Lower leg skin (tissue), 3 donors: Measurements from ENCODE around the gene GGA1.

Experiments
- POLR2A ChIP-seq, 2 donors: fragments of 450-650 bp; IDR thresholded peaks; one replicate each; pipeline ENCODE4 v1.6.1; 2016 to 2017; ENCODE audit warnings: antibody characterized with exemption in 2 of 2, mild to moderate bottlenecking in 1 of 2, moderate library complexity in 1 of 2
- TF ChIP-seq, protein P1 (sequence below), 3 donors: fragments of 450-650 bp; IDR thresholded peaks; one replicate each; pipeline ENCODE4 v1.5.1; 2016; ENCODE audit warnings: antibody characterized with exemption in 3 of 3, mild to moderate bottlenecking in 3 of 3, moderate library complexity in 2 of 3

DNA sequence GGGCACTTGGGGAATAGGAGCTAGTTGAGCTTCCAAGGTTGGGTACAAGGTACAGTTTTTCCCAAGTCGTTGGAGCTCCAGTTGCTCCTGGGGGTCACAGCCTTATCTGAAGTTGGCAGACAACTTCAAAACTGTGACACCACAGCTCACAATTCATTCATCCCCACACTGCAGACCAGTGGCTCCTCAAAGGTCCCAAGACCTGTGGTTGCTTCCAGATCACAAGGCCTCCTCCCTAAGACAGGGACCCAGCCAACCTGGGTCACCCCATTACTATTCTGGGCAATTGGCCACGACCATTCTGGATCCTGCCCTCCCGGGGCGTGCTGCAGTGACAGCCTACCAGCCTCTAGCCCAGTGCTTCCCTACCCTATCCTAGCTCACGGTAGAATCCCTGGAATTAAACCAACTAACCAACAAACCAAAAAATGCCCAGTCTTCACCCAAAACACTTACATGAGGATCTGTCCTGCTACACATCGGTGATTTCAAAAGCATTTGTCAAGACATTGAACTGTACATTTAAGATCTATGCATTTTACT lies 49.0 kb downstream of the GGA1 start:
- TF ChIP-seq, protein P1, sequence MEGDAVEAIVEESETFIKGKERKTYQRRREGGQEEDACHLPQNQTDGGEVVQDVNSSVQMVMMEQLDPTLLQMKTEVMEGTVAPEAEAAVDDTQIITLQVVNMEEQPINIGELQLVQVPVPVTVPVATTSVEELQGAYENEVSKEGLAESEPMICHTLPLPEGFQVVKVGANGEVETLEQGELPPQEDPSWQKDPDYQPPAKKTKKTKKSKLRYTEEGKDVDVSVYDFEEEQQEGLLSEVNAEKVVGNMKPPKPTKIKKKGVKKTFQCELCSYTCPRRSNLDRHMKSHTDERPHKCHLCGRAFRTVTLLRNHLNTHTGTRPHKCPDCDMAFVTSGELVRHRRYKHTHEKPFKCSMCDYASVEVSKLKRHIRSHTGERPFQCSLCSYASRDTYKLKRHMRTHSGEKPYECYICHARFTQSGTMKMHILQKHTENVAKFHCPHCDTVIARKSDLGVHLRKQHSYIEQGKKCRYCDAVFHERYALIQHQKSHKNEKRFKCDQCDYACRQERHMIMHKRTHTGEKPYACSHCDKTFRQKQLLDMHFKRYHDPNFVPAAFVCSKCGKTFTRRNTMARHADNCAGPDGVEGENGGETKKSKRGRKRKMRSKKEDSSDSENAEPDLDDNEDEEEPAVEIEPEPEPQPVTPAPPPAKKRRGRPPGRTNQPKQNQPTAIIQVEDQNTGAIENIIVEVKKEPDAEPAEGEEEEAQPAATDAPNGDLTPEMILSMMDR (IDR thresholded peaks at IDR 0.05), result no peak
- no peak for TF ChIP-seq POLR2A (IDR thresholded peaks at IDR 0.05)
